IMR-90 (cell line): ENCODE data around the gene KCNT2. TPM values are rescaled to one million over a fixed set of nuclear protein-coding genes. Genes with fewer than 3 reads are reported as not detected.

Experiments
- ATAC-seq: fragments of 200-7000 bp; cut with Tn5 transposase; 2 replicates; pipeline ENCODE4 v1.9.1; 2020; ENCODE audit warnings: low read depth, mild to moderate bottlenecking, moderate library complexity
- BruUV-seq: library from RNA; stranded (reverse); fragments of 400-500 nt; replicated peaks from 2 replicates; lab custom pipeline; 2021; lab: Mats Ljungman, UMichigan
- CTCF ChIA-PET: fragments of 300-600 bp; formaldehyde crosslinking; extraction: SDS; loops from one replicate; lab custom pipeline; 2021; ENCODE audit warnings: antibody characterized with exemption; lab: Yijun Ruan, JAX
- POLR2A ChIA-PET: fragments of 300-600 bp; sonication (Branson Sonifier 250); formaldehyde crosslinking; loops from one replicate; lab custom pipeline; 2022; ENCODE audit warnings: antibody characterized with exemption; ENCODE audit not compliant: unreplicated experiment; lab: Charles Lee
- DNase-seq: peaks from one replicate; pipeline ENCODE4 v3.0.0; 2013
- H2AFZ ChIP-seq: replicated peaks from 2 replicates; pipeline ENCODE3; 2013; ENCODE audit warnings: low read length, mild to moderate bottlenecking; ENCODE audit not compliant: poor library complexity
- H2AK5ac ChIP-seq: 2 replicates; pipeline ENCODE4 v1.6.1; 2013; ENCODE audit warnings: low read depth, low read length, inconsistent platforms
- H2AK9ac ChIP-seq: replicated peaks from 2 replicates; pipeline ENCODE3; 2013; ENCODE audit warnings: mild to moderate bottlenecking, low read depth, low read length, moderate library complexity; ENCODE audit not compliant: poor library complexity
- H2BK120ac ChIP-seq: 2 replicates; pipeline ENCODE4 v1.6.1; 2013; ENCODE audit warnings: low read depth, low read length, inconsistent platforms
- H2BK15ac ChIP-seq: 3 replicates; pipeline ENCODE4 v1.6.1; 2013; ENCODE audit warnings: low read depth, low read length, inconsistent platforms
- H2BK20ac ChIP-seq: 2 replicates; pipeline ENCODE4 v1.6.1; 2013; ENCODE audit warnings: low read depth, mild to moderate bottlenecking, inconsistent platforms, low read length, moderate library complexity
- H2BK5ac ChIP-seq: 2 replicates; pipeline ENCODE4 v1.6.1; 2013; ENCODE audit warnings: mild to moderate bottlenecking, low read depth, low read length, inconsistent platforms; ENCODE audit not compliant: poor library complexity, severe bottlenecking
- H3K14ac ChIP-seq: replicated peaks from 2 replicates; pipeline ENCODE4 v1.6.1; 2013; ENCODE audit warnings: low read depth, low read length, inconsistent platforms
- H3K18ac ChIP-seq: 2 replicates; pipeline ENCODE4 v1.6.1; 2013; ENCODE audit warnings: low read depth, low read length, control low read depth
- H3K23ac ChIP-seq: 2 replicates; pipeline ENCODE4 v1.6.1; 2013; ENCODE audit warnings: low read depth, low read length, inconsistent platforms
- H3K27ac ChIP-seq: 2 replicates; pipeline ENCODE4 v1.5.1; 2013; ENCODE audit warnings: mild to moderate bottlenecking, control low read depth, low read length; ENCODE audit not compliant: insufficient read depth
- H3K27me3 ChIP-seq: 2 replicates; pipeline ENCODE4 v1.6.1; 2013; ENCODE audit warnings: low read length; ENCODE audit not compliant: control insufficient read depth, insufficient read depth
- H3K36me3 ChIP-seq: 2 replicates; pipeline ENCODE4 v1.6.1; 2013; ENCODE audit warnings: low read length, mixed read lengths; ENCODE audit not compliant: control insufficient read depth, insufficient read depth
- H3K4ac ChIP-seq: 2 replicates; pipeline ENCODE4 v1.6.1; 2013; ENCODE audit warnings: low read depth, low read length, inconsistent platforms
- H3K4me1 ChIP-seq: 2 replicates; pipeline ENCODE4 v1.6.1; 2013; ENCODE audit warnings: low read length, mixed read lengths; ENCODE audit not compliant: control insufficient read depth, insufficient read depth
- H3K4me2 ChIP-seq: 2 replicates; pipeline ENCODE4 v1.6.1; 2013; ENCODE audit warnings: low read depth, mild to moderate bottlenecking, control low read depth, low read length, moderate library complexity
- H3K4me3 ChIP-seq: 2 replicates; pipeline ENCODE4 v1.5.1; 2013; ENCODE audit warnings: low read depth, mild to moderate bottlenecking, control low read depth, low read length, moderate library complexity; ENCODE audit not compliant: insufficient read depth
- H3K56ac ChIP-seq: 2 replicates; pipeline ENCODE4 v1.6.1; 2013; ENCODE audit warnings: low read length, inconsistent platforms; ENCODE audit not compliant: insufficient read depth; ENCODE audit errors: extremely low read depth
- H3K79me1 ChIP-seq, 2 experiments: 2 replicates each; pipeline ENCODE4 v1.6.1; 2013; ENCODE audit warnings: low read length in 2 of 2, inconsistent platforms in 1 of 2, low read depth in 1 of 2
- H3K9ac ChIP-seq: 2 replicates; pipeline ENCODE4 v1.6.1; 2013; ENCODE audit warnings: low read depth, low read length, control low read depth
- H3K9me1 ChIP-seq: 2 replicates; pipeline ENCODE4 v1.6.1; 2013; ENCODE audit warnings: low read length, inconsistent platforms; ENCODE audit not compliant: insufficient read depth
- H3K9me3 ChIP-seq: 2 replicates; pipeline ENCODE4 v1.6.1; 2013; ENCODE audit warnings: low read length; ENCODE audit not compliant: control insufficient read depth, insufficient read depth
- H4K20me1 ChIP-seq: 2 replicates; pipeline ENCODE4 v1.6.1; 2013; ENCODE audit warnings: low read length, inconsistent platforms; ENCODE audit not compliant: insufficient read depth
- H4K5ac ChIP-seq: 2 replicates; pipeline ENCODE4 v1.6.1; 2013; ENCODE audit warnings: mild to moderate bottlenecking, low read depth, low read length, control low read depth
- H4K8ac ChIP-seq, 2 experiments: 2 replicates each; pipeline ENCODE4 v1.6.1; 2013; ENCODE audit warnings: low read depth in 2 of 2, low read length in 2 of 2, control low read depth in 1 of 2, inconsistent platforms in 1 of 2
- H4K91ac ChIP-seq: 2 replicates; pipeline ENCODE4 v1.6.1; 2013; ENCODE audit warnings: low read depth, low read length, inconsistent platforms; ENCODE audit not compliant: insufficient read depth
- CEBPB ChIP-seq: IDR thresholded peaks from 2 replicates; pipeline ENCODE4 v1.6.1; 2012; ENCODE audit warnings: low read depth, low read length, improper control_type of control experiment
- CHD1 ChIP-seq: IDR thresholded peaks from 2 replicates; pipeline ENCODE4 v1.6.1; 2012; ENCODE audit warnings: low read depth, low read length, improper control_type of control experiment
- POLR2A ChIP-seq: IDR thresholded peaks from 2 replicates; pipeline ENCODE4 v1.6.1; 2012; ENCODE audit warnings: mild to moderate bottlenecking, low read depth, low read length
- WGBS, 2 experiments: methylation state at CpG; one replicate each; pipeline versions ENCODE4 v1.1.5 to v1.1.7; 2013; ENCODE audit warnings: missing lambda C conversion rate in 2 of 2; ENCODE audit not compliant: insufficient read length in 1 of 2; ENCODE audit errors: extremely low coverage in 2 of 2; 5-methylcytosine and 5-hydroxymethylcytosine counted together
- dilution Hi-C: fragments of 300-500 bp; cut with HindIII; formaldehyde crosslinking; loops from one replicate; pipeline ENCODE4 v1.14.3; 2018; ENCODE audit warnings: low sequenced_read_pairs; ENCODE audit not compliant: unreplicated experiment
- in situ Hi-C: fragments of 300-500 bp; cut with MboI; formaldehyde crosslinking; loops from 3 replicates; pipeline ENCODE4 v1.14.3; 2019; ENCODE audit warnings: low sequenced_read_pairs, inconsistent platforms, mixed read lengths
- intact Hi-C: fragments of 100-400 bp; cut with micrococcal nuclease; formaldehyde crosslinking; loops from 2 replicates; pipeline ENCODE4 v1.10.0; 2022
- polyA plus RNA-seq, 3 experiments: library from polyadenylated mRNA; depleted of rRNA; stranded (reverse); fragments of >200 nt; gene quantifications; 2 replicates each; pipeline ENCODE4 v1.2.3, GENCODE V29; 2012; ENCODE audit warnings: low replicate concordance in 1 of 3
- total RNA-seq: library from RNA; depleted of rRNA; stranded (reverse); fragments of >200 nt; gene quantifications from 2 replicates; pipeline ENCODE4 v1.2.3, GENCODE V29; 2012
- TF ChIP-seq, protein P1 (sequence below): fragments of 150-350 bp; IDR thresholded peaks from 2 replicates; pipeline ENCODE4 v1.6.1; 2016; ENCODE audit warnings: low read depth, mild to moderate bottlenecking, low read length, moderate library complexity, borderline replicate concordance

The KCNT2 gene
- total and polyA plus RNA-seq, 2 of the 4 experiments (the other 2 are of a cell fraction) = 0.22 to 0.72 TPM

DNA sequence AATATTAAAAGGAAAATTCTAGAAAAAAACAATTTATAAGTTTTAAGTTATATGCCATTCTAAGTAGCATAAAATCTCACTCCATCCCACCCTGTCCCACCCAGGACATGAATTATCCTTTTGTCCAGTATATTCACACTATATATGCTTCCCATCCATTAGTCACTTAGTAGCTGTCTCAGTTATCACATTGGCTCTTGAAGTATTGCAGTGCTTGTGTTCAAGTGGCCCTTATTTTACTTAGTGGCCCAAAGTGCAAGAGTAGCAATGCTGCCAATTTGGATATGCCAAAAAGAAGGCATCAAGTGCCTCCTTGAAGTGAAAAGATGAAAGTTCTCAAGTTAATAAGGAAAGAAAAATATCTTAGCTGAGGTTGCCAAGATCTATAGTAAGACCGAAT, 192.3 kb downstream of the KCNT2 start:
- H3K27ac ChIP-seq = no peak overlapping the region
- H2BK120ac ChIP-seq = no peak overlapping the region
- no CpG with 5 or more reads among the region's 1 CpG for WGBS, 2 experiments
- H3K4me1 ChIP-seq = peaks cover 2% of the 10 kb centered on the region; the same call in 1 of the 2 replicates
- H4K8ac ChIP-seq = no peak overlapping the region
- no peak overlapping the region for H3K23ac ChIP-seq
- H2AK9ac ChIP-seq = no peak overlapping the region
- H4K5ac ChIP-seq = no peak overlapping the region
- no peak overlapping the region for H2BK20ac ChIP-seq
- no peak overlapping the region for H3K4ac ChIP-seq
- no peaks in the 10 kb centered on the region for H3K27me3 ChIP-seq
- TF ChIP-seq, protein P1, sequence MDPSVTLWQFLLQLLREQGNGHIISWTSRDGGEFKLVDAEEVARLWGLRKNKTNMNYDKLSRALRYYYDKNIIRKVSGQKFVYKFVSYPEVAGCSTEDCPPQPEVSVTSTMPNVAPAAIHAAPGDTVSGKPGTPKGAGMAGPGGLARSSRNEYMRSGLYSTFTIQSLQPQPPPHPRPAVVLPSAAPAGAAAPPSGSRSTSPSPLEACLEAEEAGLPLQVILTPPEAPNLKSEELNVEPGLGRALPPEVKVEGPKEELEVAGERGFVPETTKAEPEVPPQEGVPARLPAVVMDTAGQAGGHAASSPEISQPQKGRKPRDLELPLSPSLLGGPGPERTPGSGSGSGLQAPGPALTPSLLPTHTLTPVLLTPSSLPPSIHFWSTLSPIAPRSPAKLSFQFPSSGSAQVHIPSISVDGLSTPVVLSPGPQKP = no peak
- no peak for TF ChIP-seq POLR2A
- no peak for TF ChIP-seq CHD1
- no peak for TF ChIP-seq CEBPB
- no peak overlapping the region for H2BK5ac ChIP-seq
- H4K91ac ChIP-seq = no peak overlapping the region
- no peak overlapping the region for H3K9ac ChIP-seq
- intact Hi-C loops = no loop called here
- no TSS peak for BruUV-seq
- CTCF ChIA-PET = no interaction called here
- H3K4me3 ChIP-seq = no peak overlapping the region
- no peak overlapping the region for H3K14ac ChIP-seq
- H3K4me2 ChIP-seq = no peak overlapping the region
- H3K9me3 ChIP-seq = no peaks in the 10 kb centered on the region
- H3K79me1 ChIP-seq = no peaks in the 10 kb centered on the region
- dilution Hi-C loops = no loop called here
- no peaks in the 10 kb centered on the region for H4K20me1 ChIP-seq
- no peak overlapping the region for H3K56ac ChIP-seq
- ATAC-seq = no peak
- POLR2A ChIA-PET = no interaction called here
- H3K36me3 ChIP-seq = no peaks in the 10 kb centered on the region
- no peak overlapping the region for H2AK5ac ChIP-seq
- in situ Hi-C loops = no loop called here
- no peak overlapping the region for H2AFZ ChIP-seq
- no peaks in the 10 kb centered on the region for H3K9me1 ChIP-seq
- no peak overlapping the region for H2BK15ac ChIP-seq
- H3K18ac ChIP-seq = no peak overlapping the region
- no peak for DNase-seq
